Measurements from ENCODE around the gene NKAIN2.

NKAIN2 gene

GRCh38 chr6:123810214-123810613, 6.5 kb downstream of the NKAIN2 start:
- no peak for DNase-seq

DNA sequence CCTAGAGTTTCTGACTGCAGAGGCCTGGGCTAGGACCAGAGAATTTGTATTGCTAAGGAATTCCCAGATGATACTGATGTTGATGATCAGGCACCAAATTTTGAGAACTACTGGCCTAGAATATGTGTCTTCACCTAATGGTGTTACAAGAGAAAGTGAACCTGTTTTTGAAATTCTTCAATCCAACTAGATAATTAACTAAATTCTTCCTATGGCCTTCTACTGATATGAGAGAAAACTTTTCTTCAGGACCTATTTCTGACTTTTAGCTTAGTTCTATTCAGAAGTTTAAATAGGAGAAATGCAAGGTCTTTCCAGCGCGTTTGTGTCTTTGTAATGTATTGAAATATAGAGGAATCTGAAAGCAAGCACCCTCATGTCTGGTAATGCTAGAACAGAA, 7.3 kb downstream of the NKAIN2 start:
- no peak for DNase-seq

DNA sequence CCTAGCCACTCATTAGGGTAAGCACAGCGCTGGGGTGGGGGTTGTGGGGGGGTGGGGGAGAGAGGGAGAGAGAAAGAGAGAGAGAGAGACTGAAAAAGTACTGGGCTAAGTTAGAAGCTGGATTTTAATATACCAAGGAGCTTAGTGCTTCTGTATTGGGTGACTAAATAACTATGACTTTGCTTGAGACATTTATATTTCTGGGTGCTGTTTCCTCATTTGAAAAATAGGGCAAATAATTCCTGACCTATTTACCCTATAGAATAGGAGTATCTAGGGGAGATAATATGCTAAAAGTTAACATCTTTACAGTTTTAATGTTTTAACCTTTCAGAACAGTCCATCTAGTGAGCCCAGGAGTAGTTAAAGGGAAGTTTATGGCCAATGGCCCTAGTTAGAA, 7.7 kb downstream of the NKAIN2 start:
- DNase-seq = no peak

DNA sequence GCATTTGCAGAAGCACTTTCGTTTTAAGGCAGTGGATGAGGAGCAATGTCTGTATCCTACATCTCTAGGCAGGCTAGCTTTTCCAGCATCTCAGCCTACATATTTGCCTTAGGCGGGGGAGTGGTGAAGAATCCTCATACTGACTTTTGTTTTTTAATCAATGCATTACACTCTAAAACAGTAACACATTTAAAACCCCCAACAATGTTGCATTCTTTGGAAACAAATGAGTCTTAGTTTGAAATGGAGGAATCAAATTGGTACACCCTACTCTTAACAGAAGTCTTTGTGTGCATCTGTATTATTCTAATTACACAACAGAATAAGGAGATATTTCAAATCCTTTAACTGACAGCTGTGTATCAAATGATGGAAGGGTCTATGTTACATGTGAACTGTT, 9.0 kb downstream of the NKAIN2 start:
- DNase-seq = no peak

DNA sequence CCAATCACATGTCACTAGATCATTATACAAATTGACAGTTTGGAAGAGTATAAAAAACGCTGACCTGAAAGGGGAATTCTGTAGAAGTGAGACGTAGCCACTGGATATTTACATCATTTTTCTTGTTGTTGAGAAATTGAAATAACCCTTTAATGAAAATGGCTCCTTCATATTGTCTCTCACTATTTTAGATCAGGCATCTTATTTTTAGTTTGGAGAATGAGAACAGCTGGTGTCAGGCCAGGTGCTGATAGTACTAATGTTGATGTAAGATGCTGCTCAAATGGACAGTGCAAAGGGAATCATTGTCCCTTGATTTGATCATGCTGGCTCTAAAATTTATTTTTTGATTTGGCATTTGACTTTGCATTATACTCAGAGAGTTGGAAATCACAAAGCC, 17.4 kb downstream of the NKAIN2 start:
- DNase-seq = no peak

GRCh38 chr6:123829302-123829953, 25.8 kb downstream of the NKAIN2 start:
- DNase-seq = no peak

- DNase-seq = no peak
Observed at GRCh38 chr6:123830120-123830519, 26.5 kb downstream of the NKAIN2 start.

- no peak for DNase-seq
Observed at GRCh38 chr6:123838505-123839234, 35.0 kb downstream of the NKAIN2 start.

DNA sequence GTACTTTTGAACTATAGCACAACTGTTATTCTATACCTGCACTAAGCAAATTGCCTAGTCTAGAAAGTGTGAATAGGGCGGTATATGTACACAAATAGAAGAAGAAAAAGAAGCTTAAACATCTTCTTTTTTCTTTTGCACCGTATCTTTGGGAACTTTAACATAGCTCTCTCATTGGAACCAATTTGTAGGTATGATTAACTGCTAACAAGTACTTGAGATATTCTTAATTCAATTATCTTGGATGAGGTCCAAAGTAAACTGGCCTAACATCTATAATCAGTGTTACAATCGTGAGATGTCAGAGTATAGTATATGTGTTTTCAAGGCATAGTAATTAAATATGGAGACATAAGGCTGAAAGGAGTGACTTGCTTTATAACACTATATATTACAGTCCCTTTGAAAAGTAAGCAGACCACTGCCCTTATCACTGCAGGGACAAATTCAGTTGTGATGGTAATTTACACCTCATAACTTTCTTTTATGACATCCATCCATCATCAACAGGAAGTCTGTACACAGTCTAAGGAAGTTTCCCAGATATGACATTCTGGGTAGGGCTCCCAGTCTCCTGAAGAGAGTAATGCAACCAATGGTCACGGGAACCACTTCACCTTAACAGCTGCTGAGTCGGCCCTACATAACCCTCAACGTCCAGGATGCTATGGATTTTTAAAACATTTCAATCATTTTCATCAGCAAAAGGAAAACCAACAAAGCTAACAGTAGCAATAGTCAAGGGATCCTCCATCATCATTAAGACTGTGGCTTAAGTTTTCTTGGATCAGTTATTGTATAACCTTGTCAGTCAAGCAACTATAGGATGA, 37.6 kb downstream of the NKAIN2 start:
- no peak for DNase-seq

GRCh38 chr6:123844011-123844410, 40.3 kb downstream of the NKAIN2 start:
- DNase-seq = no peak

DNA sequence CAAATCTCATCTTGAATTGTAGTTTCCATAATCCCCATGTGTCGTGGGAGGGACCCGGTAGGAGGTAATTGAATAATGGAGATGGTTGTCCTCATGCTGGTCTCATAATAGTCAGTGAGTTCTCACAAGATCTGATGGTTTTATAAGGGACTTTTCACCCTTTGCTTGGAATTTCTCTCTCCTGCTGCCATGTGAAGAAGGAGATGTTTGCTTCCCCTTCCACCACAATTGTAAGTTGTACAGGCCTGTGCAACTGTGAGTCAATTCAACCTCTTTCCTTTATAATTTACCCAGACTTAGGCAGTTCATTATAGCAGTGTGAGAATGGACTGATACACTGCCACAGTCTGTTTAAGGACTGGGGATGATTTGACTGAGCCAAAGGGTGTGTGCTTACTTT, 44.7 kb downstream of the NKAIN2 start:
- DNase-seq = no peak

- DNase-seq = no peak
Observed at GRCh38 chr6:123849406-123849805, 45.7 kb downstream of the NKAIN2 start.

DNA sequence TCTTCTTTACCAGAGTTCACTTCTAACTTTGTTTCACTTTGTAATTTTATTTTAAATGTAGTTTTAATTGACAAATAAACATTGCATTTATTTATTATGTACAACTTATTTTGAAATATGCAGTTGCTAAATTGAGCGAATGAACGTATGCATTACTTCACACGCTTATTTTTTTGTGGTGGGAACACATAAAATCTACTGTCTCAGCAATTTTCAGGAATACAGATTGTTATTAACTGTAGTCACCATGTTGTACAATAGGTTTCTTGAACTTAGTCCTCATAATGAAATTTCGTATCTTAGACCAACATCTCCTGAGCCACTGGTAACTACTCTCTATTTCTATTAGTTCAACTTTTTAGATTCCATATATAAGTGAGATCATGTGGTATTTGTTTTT, 46.9 kb downstream of the NKAIN2 start:
- no peak for DNase-seq

DNA sequence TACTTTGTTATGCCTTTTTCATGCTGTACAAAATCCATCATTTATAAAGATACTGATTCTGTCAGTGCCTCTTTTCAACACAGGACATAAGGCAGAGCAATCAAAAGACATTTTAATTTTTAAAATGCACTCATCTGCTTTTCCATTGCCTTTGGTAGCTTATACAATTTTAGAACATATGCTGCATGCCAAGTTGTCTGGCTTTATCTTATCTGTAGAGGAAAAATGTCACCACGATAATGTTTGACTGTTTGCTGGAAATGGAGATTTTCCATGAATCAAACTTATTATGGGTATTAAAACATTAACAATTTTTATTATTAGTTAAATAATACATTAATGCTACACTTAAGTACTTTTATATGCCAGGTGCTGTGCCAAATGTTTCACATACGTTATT, 50.5 kb downstream of the NKAIN2 start:
- DNase-seq = no peak

DNA sequence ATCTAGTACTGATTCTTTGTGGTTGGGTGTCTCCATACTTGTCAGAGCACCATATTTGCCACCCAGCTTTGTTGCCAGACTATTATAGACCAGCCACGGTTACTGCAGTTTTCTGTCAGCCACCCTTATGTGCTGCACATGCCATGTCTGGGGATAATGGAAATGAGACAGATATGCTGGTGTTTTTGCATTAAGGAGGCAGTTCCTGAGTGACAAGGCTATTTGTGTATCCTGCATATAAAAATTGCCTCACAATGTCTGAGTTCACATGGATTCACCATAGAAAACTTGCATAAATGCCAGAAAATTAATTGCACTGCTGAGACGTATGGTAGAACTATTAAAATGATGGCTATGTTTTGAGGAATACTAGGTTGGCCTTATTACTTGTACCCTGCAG, 51.8 kb downstream of the NKAIN2 start:
- no peak for DNase-seq

GRCh38 chr6:123859291-123859690, 55.6 kb downstream of the NKAIN2 start:
- DNase-seq = no peak

GRCh38 chr6:123869334-123869733, 65.7 kb downstream of the NKAIN2 start:
- DNase-seq = no peak

DNA sequence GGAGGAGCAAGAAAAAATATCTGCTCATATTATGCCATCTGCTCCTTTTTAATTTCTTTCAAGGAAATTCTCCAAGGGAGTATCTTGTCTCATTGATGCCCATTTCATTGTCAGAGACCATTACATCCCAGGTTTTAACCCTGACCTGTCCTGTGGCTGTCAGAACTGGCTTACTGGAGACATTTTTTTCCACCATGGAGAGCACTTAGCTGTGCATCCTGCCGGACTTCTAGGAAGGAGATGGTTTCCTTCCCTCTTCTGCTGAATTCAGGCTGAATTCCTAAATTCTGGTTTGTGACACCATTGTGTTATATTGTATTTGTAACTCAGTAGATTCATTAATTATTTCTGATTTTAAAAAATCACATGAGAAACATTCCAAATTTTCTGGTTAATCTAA, 70.3 kb downstream of the NKAIN2 start:
- no peak for DNase-seq

DNA sequence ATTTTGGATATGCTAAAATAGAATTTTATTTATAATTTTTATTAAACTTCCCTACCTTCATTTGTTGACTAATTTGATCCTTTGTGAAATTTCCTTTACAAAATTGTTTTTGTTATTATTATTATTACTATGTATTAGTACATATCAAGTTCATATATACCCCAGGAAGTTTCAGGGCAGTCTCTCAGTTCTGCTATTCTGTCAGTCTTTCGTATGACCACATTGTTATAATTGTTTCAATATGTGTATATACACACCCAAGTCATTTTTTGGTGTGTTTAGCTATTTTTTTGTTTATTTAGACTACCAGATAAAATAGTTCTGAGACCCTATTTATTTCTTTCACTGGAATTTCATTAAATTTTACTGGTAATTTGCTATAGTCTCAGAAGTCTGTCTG, 72.1 kb downstream of the NKAIN2 start:
- DNase-seq = no peak

GRCh38 chr6:123879749-123880148, 76.1 kb downstream of the NKAIN2 start:
- no peak for DNase-seq

GRCh38 chr6:123888771-123889513, 85.3 kb downstream of the NKAIN2 start:
- no peak for DNase-seq

DNA sequence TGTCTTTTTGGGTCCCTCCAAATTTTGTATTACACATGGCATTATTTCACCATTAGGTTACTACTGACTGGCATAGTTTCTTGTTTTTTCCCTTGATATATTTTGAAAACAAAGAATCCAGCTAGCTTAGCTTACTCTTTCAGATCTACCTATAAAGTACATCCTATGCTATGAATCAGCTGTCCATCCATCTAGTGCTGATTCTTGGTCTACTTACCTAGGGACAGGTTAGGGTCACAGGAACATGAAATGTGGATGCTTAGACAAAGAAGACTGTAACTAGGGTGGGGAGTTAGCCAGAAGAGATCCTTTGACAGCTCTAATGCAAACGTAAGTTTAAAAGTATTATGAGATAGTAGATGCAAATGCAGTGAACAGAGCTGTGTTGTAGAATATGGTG, 91.7 kb downstream of the NKAIN2 start:
- no peak for DNase-seq

DNA sequence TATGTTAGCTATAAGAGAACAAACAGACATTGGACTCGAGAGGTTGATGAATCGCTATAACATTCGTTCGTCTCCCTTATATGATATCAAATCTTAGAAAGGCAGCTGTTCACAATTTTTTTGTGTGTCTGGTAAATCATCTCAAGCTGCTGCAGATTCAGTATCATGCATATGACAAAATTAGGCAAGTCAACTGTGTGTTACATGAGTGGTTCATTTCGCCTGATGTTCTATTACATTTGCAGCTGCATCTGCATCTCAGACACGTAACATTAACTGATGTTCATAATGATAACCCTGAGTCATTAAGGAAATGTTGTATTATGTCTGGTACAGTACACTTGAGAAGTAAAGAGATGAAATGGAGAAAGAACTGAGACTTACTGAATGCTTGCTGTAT, 92.1 kb downstream of the NKAIN2 start:
- DNase-seq = no peak

Measured in activated CD4-positive, alpha-beta T cell treated with anti-CD3 and anti-CD28 coated beads, Interleukin-2, amount 50 U/mL, for 16 hours (primary cell).